HG02763 (cell line): ENCODE measurements around the gene UBP1.
"Not testable (repeated sequence)": the region's sequence is repeated elsewhere in the genome, so short reads cannot be mapped to it uniquely, and the experiment has no call there.

Experiments
- ATAC-seq: cut with Tn5 transposase; IDR thresholded peaks from one replicate; pipeline ENCODE4 v1.9.1; 2021; ENCODE audit warnings: mild to moderate bottlenecking, moderate library complexity; ENCODE audit not compliant: unreplicated experiment

The UBP1 gene

DNA sequence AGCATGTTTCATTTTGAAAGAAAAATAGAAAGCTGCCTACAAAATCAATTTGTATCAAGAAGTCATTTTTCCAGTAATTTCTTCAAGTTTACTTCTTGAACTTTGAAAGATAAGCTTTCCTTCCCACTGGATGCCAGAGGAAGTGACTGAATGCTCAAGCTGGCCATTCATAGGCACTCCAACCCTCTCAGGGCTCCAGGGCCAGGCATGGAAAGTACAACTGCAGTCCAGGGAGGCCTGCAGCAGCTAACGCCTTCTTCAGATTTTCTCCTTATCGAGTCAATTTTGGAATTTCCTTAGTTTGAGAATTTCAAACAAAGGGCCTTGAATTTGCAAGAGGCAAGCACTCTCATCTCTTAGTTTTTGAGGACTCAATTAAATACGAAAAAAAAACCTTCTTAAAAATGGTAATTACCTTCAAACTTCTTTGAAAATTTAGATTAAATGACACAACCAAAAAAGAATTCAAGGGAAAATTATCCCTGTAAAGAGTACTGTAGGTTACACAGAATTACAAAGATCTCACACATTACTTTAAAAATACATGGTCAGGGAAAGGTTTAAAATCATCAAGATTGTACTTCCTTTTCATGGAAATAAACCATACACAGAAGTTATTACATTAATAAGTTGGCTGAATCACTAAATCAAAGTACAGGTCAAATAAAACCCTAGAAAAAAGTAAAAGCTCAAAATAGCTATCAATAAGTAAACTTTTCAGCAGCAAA, 2.5 kb downstream of the UBP1 start:
- no peak for ATAC-seq

DNA sequence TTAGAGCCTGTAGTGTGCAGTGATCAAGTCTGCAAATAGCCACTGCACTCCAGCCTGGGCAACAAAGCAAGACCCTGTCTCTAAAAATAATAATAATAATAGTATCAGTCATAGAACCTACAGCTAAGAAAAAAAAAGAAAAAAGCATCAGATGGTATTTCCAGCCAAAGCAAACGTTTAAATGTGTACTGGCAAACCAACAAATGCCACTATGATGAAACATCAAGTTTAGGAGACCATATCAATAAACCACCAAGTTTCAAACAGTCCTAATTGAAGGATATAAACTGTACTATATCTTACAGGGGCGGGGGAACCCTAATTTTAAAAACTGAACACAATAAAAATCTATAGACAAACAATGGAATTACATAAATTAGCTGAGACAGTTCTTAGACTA, 6.4 kb downstream of the UBP1 start:
- no peak for ATAC-seq

DNA sequence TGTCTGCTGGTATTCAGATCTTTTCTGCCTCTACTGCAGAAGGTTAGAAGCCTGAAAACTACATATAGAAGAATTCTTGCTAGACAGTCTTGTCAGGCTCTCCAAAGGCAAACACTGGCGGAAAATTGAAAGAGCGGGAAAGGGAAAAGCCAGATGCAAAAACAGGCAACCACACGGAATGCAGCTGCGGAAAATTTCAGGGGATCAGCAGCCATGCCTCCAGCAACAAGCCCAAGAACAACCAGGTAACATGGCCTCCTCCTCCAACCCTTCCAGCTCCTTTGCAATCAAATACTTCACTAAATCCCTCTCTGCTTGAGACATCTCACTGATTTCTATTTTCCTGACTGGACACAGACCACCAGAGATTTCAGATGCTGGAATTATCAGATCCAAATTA, 9.6 kb downstream of the UBP1 start:
- no peak for ATAC-seq

DNA sequence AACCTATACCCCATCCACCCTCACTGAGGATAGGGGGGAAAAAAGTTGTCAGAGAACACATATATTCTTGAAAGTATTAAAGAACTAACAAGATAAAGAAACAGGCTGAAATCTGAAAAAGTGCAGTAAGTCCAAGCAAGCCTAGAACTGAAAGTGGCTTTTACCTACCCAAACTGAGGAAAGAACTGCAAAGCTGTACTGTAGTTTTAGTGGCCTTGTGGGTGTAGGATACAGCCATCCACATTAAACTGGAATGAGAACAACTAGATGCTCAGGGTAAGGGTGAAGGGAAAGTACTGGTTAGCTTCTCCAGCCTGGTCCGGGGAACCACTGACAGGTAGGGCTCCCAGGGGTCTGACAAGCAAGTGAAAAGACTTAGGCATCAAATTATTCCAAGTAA, 10.1 kb downstream of the UBP1 start:
- no peak for ATAC-seq

DNA sequence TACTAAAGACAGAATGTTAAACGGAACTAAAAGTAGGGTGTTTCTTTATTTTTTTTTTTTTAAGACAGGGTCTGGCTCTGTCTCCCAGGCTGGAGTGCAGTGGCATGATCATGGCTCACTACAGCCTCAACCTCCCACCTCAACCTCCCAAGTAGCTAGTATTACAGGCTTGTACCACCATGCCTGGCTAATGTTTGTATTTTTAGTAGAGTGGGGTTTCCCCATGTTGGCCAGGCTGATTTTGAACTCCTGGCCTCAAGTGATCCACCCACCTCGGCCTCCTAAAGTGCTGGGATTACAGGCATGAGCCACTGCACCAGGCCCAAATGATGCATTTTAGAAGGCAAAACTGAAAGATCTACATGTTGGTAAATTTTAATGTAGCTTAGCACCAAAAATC, 10.9 kb downstream of the UBP1 start:
- not testable (repeated sequence) for ATAC-seq

DNA sequence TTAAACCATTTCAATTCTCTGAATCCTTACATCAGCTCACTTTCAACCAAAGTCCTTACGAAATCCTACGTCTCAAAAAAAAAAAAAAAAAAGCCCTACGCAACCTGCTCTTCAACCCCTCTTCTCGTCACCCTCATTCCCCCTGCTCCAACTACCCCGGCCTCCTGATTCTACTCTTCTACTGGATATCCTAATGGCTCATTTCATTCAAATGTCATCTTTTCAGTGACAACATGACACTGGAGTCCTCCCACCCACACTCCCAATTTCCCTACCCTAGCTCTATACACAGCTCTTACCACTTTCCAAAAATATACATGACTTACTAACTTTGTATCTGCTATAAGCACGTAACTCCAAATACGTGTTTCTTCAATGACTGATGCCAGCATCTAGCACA, 11.5 kb downstream of the UBP1 start:
- ATAC-seq: no peak

DNA sequence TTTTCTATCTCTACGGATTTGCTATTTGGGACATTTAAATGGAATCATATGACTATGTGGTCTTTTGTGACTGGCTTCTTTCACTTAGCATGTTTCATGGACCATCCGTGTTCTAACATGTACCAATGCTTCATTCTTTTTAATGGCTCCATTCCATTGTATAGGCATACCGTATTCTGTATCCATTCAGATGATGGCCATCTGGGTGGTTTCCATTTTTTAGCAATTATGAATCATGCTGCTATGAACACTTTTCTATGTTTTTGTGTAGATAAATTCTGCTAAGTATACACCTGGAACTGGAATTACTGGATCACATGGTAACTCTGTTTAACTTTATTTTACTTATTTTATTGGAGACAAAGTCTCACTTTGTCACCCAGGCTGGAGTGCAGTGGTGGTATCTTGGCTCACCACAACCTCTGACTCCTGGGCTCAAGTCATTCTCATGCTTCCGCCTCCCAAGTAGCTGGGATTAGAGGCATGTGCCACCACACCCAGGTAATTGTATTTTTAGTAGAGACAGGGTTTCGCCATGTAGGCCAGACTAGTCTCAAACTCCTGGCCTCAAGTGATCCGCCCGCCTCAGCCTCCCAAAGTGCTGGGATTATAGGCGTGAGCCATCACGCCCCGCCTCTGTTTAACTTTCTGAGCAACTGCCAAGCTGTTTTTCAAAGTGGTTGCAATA, 13.4 kb downstream of the UBP1 start:
- ATAC-seq: no peak

DNA sequence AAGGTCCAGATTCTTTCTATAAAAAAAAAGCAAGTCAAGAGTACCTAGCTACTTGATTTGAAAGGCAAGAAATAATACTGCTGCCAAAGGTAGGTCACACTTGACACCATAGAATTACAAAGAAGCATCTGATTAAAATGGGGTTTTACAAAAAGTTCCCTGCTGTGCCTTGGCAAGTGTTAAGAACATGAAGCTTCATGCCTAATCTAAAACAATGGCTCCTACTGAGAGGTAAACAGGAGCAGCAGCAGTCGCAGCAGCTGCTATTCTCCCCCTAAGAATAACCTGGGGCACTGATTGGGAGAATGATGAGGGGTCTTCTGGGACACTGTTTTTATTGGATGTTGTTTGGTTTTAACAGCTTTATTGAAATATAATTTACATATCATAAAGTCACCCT, 14.1 kb downstream of the UBP1 start:
- ATAC-seq: no peak

DNA sequence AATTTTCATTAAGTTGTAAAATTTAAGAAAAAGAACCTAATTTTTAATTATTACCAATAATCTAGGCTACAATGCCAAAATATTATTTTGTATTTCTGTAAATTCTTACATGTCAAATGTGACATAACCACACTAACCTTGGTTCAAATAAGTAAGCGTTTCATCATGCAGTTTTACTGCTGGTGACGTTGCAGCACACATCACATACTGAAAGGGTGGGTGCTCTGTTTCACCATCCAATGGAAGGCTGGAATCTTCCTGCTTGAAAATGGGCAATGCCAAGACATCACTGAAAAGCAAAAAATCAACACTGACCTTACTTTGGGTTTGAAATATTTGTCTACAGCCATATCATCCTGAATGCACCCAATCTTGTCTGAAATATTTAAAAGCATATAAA, 14.8 kb downstream of the UBP1 start:
- no peak for ATAC-seq

DNA sequence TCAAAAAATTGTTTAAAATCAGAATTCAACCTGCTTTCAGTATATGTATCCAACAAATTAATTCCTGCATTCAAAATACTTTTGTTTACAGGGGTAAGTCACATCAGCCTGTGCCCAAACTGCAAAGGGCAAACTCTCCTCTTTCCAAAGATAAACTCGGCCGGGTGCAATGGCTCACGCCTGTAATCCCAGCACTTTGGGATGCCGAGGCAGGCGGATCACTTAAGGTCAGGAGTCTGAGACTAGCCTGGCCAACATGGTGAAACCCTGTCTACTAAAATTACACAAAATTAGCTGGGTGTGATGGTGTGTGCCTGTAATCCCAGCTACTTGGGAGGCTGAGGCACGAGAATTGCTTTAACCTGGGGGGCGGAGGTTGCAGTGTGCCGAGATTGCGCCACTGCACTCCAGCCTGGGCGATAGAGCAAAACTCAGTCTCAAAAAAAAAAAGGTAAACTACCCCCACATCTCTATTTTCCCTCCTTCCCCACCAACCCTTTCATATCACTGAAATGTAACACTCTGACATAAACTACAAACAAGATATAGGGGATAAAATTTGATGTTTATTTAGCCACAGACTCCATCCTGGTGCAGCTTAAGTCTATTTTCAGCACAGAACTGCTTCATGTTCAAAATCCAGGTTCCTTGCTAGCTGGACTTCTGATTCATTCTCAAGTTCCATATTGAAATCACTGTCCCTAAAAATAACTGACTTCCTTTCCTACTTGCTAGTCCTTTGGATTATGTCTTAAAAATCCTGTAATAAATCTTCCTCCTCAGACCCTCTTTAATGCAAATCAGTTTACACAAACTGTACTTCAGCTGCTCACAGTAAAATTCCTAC, 15.4 kb downstream of the UBP1 start:
- ATAC-seq: no peak

DNA sequence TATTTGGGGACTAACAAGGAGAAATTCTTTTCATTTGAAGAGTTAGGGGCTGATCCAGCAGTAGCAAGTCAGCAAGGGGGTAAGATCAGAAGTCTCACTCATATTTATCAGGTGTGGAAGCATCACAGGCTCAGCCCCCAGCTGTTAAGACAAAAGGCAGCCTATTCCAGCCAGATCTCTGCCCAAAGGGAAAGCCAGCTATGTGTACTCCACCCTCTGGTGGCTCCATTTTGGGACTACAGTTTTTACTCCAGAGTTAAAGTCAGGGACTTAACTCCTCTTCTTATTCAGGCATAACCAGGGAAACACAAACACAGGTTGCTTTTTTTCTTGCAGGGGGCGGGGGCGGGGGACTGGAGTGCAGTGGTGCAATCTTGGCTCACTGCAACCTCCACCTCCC, 19.2 kb downstream of the UBP1 start:
- no peak for ATAC-seq

DNA sequence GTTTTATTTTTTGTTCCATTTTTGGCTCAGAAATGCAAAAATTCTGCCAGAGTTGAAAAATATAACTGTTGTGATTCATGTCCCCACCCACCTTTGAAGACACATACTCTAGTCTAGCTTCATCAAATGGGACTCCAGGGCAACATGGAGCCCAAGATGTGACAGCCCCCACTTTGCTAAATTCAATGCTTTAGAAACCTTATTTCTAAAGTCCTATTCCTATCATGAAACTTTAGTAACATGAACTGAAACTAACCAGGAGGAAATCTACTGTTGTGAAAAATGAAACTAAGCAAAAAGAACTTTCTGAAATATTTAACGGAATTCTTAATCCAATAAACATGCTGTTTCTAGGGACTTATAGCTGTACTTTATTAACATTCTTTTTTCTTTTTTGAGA, 20.3 kb downstream of the UBP1 start:
- no peak for ATAC-seq

DNA sequence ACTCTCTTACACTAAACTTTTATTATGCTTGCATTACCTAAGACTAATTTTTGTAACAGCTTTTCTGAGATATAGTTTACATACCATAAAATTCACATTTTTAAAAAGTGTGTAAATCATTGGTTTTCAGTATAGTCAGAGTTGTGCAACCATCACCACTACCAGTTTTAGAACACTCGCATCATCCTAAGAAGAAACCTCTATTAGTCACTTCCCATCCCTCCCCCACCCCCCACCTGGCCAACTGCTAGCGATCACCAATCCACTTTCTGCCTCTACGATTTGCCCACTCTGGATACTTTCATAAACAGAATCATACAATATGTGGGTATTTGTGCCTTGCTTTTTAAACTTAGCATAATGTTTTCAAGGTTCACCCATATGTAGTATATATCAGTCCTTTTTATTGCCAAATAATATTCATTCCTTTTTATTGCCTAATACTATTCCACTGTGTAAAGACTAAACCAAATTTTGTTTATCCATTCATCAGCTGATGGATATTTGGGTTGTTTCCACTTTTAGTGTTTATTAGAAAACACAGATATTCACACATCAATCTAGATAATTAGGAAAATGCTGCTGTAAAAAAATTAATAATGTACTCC, 23.0 kb downstream of the UBP1 start:
- ATAC-seq: no peak

DNA sequence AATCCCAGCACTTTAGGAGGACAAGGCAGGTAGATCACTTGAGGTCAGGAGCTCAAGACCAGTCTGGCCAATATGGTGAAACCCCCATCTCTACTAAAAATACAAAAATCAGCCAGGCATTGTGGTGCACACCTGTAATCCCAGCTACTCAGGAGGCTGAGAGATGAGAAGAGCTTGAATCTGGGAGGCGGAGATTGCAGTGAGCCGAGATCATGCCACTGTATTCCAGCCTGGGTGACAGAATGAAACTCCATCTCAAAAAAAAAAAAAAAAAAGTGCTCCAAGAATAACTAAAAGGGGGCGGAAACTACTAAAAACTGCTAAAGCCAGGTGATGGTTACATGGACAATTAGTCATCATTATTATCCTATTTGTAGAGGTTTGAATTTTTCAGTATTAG, 29.4 kb downstream of the UBP1 start:
- ATAC-seq: not testable (repeated sequence)

DNA sequence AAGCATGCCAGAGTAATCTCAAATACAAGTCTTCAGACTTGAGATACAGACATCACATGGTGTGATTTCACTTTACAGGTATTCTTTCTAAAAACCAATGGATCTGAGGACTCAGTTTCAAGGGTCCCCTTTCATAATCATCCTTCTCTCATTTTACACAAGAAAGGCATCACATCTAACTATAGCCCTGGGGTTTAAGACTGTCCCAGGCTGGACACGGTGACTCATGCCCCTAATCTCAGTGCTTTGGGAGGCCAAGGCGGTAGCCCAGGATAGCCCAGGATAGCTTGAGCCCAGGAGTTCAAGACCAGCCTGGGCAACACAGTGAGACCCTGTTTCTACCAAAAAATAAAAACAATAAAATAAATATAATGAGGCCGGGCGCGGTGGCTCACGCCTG, 36.4 kb downstream of the UBP1 start:
- no peak for ATAC-seq

DNA sequence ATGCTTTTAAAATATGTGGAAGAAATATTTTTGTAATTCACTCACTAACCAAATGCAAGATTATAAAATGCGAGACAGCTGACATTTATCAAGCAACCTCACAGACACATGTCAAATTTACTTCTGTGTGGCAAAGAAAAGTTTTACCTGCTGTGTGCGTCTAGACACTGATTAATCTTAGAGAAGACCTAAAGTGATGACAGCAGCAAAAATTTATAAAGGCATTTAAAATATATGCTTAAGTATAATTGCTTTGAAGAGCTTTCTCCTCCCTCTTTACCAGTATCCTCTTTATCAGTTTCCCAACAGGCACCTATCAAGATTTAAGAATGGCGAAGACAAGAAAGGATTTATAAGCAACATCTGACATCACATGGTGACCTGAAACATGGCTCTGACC, 37.3 kb downstream of the UBP1 start:
- no peak for ATAC-seq

DNA sequence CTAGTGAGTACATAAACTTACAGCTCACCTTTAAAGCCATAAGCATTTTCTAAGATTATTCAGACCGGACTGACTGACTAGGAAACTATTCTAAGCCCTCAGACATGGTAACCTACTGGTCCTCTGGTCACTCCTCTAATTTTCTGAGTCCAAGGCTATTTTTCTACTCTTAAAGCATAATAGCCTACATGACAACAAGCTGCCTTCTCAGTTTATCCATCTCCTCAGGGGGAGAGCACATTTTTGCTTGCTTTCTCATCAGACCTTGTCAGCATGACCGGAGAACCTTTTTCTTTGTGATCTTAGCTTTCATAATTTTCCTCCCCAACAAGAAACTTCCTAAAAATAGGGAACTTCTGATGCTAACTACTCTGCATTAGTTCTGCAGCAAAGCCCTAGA, 38.4 kb downstream of the UBP1 start:
- no peak for ATAC-seq

DNA sequence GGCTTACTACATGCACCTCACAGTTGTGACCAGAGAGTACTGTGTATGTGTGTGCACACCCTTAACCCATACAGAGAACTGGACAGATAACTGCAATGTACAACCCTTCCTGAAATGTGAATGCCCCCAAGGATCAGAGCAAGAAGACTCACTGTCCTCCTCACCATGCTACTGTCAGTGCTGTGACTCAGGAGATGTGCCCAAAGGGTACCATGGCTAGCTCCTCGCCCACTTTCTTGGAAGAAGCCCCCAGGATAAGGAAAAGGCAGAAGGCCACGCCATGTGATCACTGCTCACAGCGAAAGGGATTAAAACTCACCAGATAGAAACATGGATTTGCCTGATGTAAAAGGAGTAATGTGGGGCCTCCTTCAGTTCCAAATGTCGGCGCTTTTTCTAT, 41.8 kb downstream of the UBP1 start:
- no peak for ATAC-seq

DNA sequence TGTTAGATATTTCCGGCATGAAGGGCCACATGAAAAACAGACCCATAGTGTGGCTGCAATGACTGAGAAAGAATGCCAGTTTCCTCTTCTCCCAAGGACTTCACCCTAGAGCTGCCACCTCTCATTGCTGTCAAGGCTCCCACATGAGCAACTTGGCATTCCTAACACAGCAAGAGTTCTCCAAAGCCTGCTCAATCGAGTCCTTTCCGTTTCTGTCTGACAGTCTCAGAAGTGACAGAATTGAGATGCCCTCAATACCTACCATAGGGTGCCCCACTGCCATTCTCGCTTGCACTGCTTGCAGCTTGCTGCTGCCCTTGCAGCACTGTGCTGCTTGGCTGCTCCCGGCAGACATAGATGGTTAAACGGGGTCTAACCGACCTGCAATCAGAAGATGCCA, 44.3 kb downstream of the UBP1 start:
- no peak for ATAC-seq

DNA sequence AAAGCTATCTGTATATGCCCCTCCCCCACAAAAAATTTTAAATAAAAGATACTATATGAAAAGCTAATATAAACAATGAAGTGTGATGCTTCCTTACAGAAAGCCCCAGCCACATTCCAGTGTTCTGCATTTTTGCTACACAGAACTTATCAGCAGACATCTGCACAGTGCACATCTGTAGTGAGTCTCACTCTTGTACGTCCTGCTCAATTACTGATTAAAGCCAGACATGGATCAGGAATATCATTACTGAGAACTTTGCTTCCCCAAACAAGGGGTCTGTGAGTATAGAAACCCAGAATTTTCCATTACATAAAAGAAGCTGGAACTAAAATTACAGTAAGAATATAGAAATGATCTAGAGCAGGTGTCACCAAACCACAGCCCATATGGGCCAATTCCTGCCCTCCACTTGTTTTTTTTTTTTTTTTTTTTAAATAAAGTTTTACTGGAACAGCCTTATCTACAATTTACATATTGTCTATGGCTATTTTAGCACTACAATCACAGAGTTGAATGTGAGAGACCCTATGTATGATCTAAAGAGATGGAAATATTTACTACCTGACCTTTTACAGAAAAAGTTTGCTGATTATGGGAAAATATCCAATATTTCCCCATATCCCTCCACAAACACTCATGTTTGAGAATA, 45.7 kb downstream of the UBP1 start:
- ATAC-seq: no peak

DNA sequence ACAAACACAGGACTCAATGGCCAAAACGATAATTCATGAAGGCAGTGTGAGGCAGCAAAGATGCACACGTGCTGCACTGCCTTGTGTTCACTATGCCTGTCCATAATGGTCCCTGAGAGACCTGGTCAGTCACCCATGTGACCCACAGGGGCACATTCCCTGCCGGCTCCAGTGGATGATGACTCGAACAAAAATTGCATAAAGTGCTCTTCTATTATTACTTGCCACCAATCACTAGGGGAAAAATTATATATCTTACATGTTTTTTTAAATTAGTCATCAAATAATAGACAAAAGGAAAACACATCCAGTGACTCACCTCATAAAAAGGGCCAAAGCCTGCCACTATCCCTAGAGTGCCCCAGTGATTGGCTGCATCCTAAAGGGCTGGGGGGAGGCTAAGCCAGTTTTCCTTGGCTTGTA, 47.5 kb downstream of the UBP1 start:
- no peak for ATAC-seq
